Mesothelial cell of epicardium (in vitro differentiated cells): ENCODE results near the gene SYT14. TPM values are rescaled to one million over a fixed set of nuclear protein-coding genes. Genes with fewer than 3 reads are reported as not detected.

Experiments used
- DNase-seq, 2 experiments: peaks; one replicate each; pipeline ENCODE4 v3.0.0; 2021; ENCODE audit warnings: low spot score in 2 of 2; ENCODE audit not compliant: unreplicated experiment in 2 of 2
- H3K27ac Mint-ChIP-seq: 2 replicates; pipeline ENCODE4 v1.8.0; 2021; ENCODE audit warnings: mixed read lengths
- H3K27me3 Mint-ChIP-seq: 2 replicates; pipeline ENCODE4 v1.8.0; 2021; ENCODE audit warnings: low read depth, mixed read lengths
- H3K36me3 Mint-ChIP-seq: 2 replicates; pipeline ENCODE4 v1.8.0; 2021; ENCODE audit warnings: mixed read lengths
- H3K4me1 Mint-ChIP-seq: 2 replicates; pipeline ENCODE4 v1.8.0; 2021; ENCODE audit warnings: mixed read lengths
- H3K4me3 Mint-ChIP-seq: 2 replicates; pipeline ENCODE4 v1.8.0; 2021; ENCODE audit warnings: mild to moderate bottlenecking, moderate library complexity, mixed read lengths
- H3K9me3 Mint-ChIP-seq: 2 replicates; pipeline ENCODE4 v1.8.0; 2021; ENCODE audit warnings: mixed read lengths
- total RNA-seq: library from RNA; stranded (reverse); gene quantifications from 3 replicates; pipeline ENCODE4 v1.2.1, GENCODE V29; 2021
- TF ChIP-seq, protein P1 (sequence below): fragments of 200-600 bp; sonication (generic); IDR thresholded peaks from one replicate; pipeline ENCODE4 v1.5.0; 2021; ENCODE audit warnings: antibody characterized with exemption; ENCODE audit not compliant: unreplicated experiment

The SYT14 gene
- total RNA-seq, 1 donor from 2014 or later: 1.1 TPM

DNA sequence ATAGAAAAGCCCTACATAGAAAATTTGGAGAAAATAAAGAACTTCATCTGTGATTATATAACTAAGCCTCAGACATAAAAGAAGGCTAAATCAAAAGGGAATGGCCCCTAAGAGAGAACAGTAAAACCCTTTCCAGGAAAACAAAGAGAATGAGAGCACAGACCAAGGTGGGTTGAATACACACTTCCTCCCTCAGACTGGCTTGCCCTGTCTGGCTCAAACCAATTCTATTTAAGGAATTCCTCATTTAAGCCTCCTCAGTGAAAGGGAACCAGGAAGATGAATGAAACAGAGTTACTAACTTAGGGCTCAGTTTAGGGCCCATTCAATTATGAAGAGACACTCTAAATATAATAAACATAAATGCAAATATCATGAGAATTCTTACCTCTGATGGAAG, 10.6 kb upstream of the SYT14 start:
- no peaks in the 10 kb centered on the region for H3K36me3 Mint-ChIP-seq
- no peaks in the 10 kb centered on the region for H3K9me3 Mint-ChIP-seq
- peaks cover 34% of the 10 kb centered on the region for H3K27me3 Mint-ChIP-seq
- H3K4me3 Mint-ChIP-seq: no peak overlapping the region
- DNase-seq: no peak
- H3K27ac Mint-ChIP-seq: no peak overlapping the region
- no peaks in the 10 kb centered on the region for H3K4me1 Mint-ChIP-seq
- TF ChIP-seq, protein P1, sequence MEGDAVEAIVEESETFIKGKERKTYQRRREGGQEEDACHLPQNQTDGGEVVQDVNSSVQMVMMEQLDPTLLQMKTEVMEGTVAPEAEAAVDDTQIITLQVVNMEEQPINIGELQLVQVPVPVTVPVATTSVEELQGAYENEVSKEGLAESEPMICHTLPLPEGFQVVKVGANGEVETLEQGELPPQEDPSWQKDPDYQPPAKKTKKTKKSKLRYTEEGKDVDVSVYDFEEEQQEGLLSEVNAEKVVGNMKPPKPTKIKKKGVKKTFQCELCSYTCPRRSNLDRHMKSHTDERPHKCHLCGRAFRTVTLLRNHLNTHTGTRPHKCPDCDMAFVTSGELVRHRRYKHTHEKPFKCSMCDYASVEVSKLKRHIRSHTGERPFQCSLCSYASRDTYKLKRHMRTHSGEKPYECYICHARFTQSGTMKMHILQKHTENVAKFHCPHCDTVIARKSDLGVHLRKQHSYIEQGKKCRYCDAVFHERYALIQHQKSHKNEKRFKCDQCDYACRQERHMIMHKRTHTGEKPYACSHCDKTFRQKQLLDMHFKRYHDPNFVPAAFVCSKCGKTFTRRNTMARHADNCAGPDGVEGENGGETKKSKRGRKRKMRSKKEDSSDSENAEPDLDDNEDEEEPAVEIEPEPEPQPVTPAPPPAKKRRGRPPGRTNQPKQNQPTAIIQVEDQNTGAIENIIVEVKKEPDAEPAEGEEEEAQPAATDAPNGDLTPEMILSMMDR: no peak

DNA sequence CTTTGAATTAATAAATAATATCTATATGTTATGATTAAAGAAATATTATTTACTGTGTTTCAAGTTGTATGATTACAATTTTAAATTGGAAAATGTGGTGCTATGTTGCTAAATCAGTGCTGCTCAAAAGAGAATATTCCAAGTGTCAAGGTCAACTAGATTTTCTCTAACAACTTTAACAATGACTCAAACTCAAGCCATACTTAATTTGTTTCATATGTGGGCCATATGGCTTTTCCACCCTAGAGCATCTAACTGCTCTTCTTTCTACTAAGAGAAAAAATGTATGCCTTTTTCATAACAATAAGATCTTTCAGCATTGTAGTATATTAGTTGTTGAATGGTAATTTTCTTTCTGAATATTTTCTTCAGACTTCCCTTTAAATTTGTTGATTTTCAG, 8.3 kb upstream of the SYT14 start:
- Mint-ChIP-seq H3K4me3 (no peak overlapping the region), H3K9me3 (no peaks in the 10 kb centered on the region), H3K36me3 (no peaks in the 10 kb centered on the region), H3K27ac (no peak overlapping the region), H3K27me3 (peaks cover 50% of the 10 kb centered on the region), H3K4me1 (no peaks in the 10 kb centered on the region)
- no peak for DNase-seq
- TF ChIP-seq, protein P1: no peak

GRCh38 chr1:209931141-209931540, 6.9 kb upstream of the SYT14 start:
- Mint-ChIP-seq H3K27me3 (peaks cover 52% of the 10 kb centered on the region), H3K4me1 (no peaks in the 10 kb centered on the region), H3K4me3 (no peak overlapping the region), H3K36me3 (no peaks in the 10 kb centered on the region), H3K27ac (no peak overlapping the region), H3K9me3 (no peaks in the 10 kb centered on the region)
- TF ChIP-seq, protein P1: no peak
- DNase-seq: no peak

GRCh38 chr1:209936125-209936524, 1.9 kb upstream of the SYT14 start:
- Mint-ChIP-seq H3K36me3 (no peaks in the 10 kb centered on the region), H3K4me3 (no peak overlapping the region), H3K9me3 (no peaks in the 10 kb centered on the region), H3K27ac (no peak overlapping the region), H3K4me1 (peaks cover 8% of the 10 kb centered on the region), H3K27me3 (peaks cover 82% of the 10 kb centered on the region)
- TF ChIP-seq, protein P1: no peak
- no peak for DNase-seq

- Mint-ChIP-seq H3K27me3 (peaks cover 43% of the 10 kb centered on the region), H3K4me3 (no peak overlapping the region), H3K4me1 (peaks cover 3% of the 10 kb centered on the region), H3K36me3 (no peaks in the 10 kb centered on the region), H3K9me3 (no peaks in the 10 kb centered on the region), H3K27ac (no peak overlapping the region)
- TF ChIP-seq, protein P1: no peak
- no peak for DNase-seq
These were observed 7.4 kb downstream of the SYT14 start for GRCh38 chr1:209945377-209945776.

DNA sequence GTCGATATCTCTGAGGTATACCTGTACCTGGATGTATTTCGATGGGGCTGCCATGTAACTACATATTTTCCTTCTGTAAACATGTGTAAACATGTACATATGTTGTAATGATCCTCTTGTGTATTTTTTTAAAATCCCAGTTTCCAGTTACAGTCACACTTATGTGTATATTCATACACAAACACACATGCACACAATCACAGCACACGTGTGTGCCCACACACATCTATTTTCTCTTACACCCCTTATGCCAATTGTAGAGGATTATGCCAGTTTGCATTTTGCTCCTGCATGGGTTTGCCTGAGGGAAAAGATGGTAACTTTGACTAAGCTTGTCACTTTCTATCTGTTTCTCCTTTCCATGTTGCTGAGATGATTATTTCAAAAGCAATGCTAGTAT, 10.1 kb downstream of the SYT14 start:
- TF ChIP-seq, protein P1: no peak
- Mint-ChIP-seq H3K27me3 (peaks cover 31% of the 10 kb centered on the region), H3K36me3 (no peaks in the 10 kb centered on the region), H3K27ac (no peak overlapping the region), H3K4me3 (no peak overlapping the region), H3K9me3 (no peaks in the 10 kb centered on the region), H3K4me1 (peaks cover 3% of the 10 kb centered on the region)
- DNase-seq: no peak
